ENCODE data around the gene PPP1R12A. TPM values are rescaled to one million over a fixed set of nuclear protein-coding genes. Genes with fewer than 3 reads are reported as not detected.

PPP1R12A gene
- total and polyA plus RNA-seq, 9 of the 15 experiments (the other 6 are each of a cell fraction or from before 2014, with no cell fraction given), result 26.4 to 119 (median 53.3) TPM

- Histone ChIP-seq H3K36me3 (ENCODE audit: control insufficient read depth, insufficient read depth, low read length) (peaks cover 57% of the 10 kb centered on the region), H3K9me3 (replicated peaks; ENCODE audit: control insufficient read depth, insufficient read depth, low read depth, low read length) (no peaks in the 10 kb centered on the region), H3K9me1 (ENCODE audit: control insufficient read depth, insufficient read depth, low read length) (no peaks in the 10 kb centered on the region), H4K20me1 (replicated peaks; ENCODE audit: control insufficient read depth, insufficient read depth, low read length) (no peaks in the 10 kb centered on the region), H3K27me3 (ENCODE audit: control insufficient read depth in 2 of 2, insufficient read depth in 2 of 2, low read length in 2 of 2) (no peaks in the 10 kb centered on the region), H3K4me2 (ENCODE audit: insufficient read depth, low read length) (no peak overlapping the region), H3K4me1 (replicated peaks in 1 of 2; ENCODE audit: control insufficient read depth in 2 of 2, insufficient read depth in 2 of 2, low read length in 2 of 2) (no peaks in the 10 kb centered on the region), H2AFZ (ENCODE audit: low read depth, low read length) (no peak overlapping the region), H3K27ac (ENCODE audit: extremely low read depth, low read depth, low read length) (no peak overlapping the region), H3K9ac (ENCODE audit: insufficient read depth in 1 of 2, low read depth in 2 of 2, low read length in 2 of 2) (no peak overlapping the region), H3K79me2 (ENCODE audit: control insufficient read depth, insufficient read depth, low read length) (peaks cover 17% of the 10 kb centered on the region), H3K4me3 (no peak overlapping the region)
- intact Hi-C loops (cut with micrococcal nuclease) (no loop called here), in situ Hi-C loops (cut with MboI) (no loop called here)
- CTCF ChIA-PET (ENCODE audit: low intra/inter-chr PET ratio), result no interaction called here
- POLR2A ChIA-PET, result no interaction called here
- ATAC-seq (peak; percentile 47; the same call in 2 of the 3 replicates), DNase-seq (ENCODE audit: extremely low read depth in 1 of 4, low spot score in 3 of 4) (no peak), FAIRE-seq (no peak)
- no peak for TF ChIP-seq ZBED1 (IDR thresholded peaks at IDR 0.05)
- no peak for TF ChIP-seq CHD4 (IDR thresholded peaks at IDR 0.05; ENCODE audit: insufficient read depth, insufficient replicate concordance, low read depth, low read length, poor library complexity, severe bottlenecking)
- TF ChIP-seq E2F3 (CRISPR knock-in tag; IDR thresholded peaks at IDR 0.05), result no peak
- no TSS peak for BruUV-seq (replicated peaks)
Observed at GRCh38 chr12:79822475-79822874, 112.4 kb downstream of the PPP1R12A start.

DNA sequence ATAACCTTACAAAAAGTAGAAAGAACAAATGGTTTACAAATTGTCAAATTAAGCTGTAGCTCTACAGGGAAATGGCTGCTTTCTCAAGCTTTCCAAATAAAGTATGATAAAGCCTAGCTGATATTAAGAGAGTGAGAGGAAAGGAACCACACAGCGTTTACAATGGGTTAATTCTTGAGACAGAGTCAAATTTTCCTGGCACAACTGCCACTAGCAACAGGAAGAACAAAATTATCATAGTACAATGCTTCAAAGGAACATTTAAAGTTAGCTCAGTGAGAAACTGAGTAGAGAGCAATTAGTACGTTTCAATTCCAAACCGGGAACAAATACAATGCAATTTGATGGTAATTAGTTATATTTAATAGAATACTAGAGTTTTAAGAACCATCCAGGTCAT is 116.0 kb downstream of the PPP1R12A start:
- Histone ChIP-seq H3K27ac (ENCODE audit: extremely low read depth, low read depth, low read length) (no peak overlapping the region), H3K27me3 (ENCODE audit: control insufficient read depth in 2 of 2, insufficient read depth in 2 of 2, low read length in 2 of 2) (no peaks in the 10 kb centered on the region), H3K79me2 (ENCODE audit: control insufficient read depth, insufficient read depth, low read length) (no peaks in the 10 kb centered on the region), H3K4me1 (replicated peaks in 1 of 2; ENCODE audit: control insufficient read depth in 2 of 2, insufficient read depth in 2 of 2, low read length in 2 of 2) (no peaks in the 10 kb centered on the region), H4K20me1 (replicated peaks; ENCODE audit: control insufficient read depth, insufficient read depth, low read length) (no peaks in the 10 kb centered on the region), H3K9ac (ENCODE audit: insufficient read depth in 1 of 2, low read depth in 2 of 2, low read length in 2 of 2) (no peak overlapping the region), H3K4me3 (no peak overlapping the region), H3K4me2 (ENCODE audit: insufficient read depth, low read length) (no peak overlapping the region), H2AFZ (ENCODE audit: low read depth, low read length) (no peak overlapping the region), H3K36me3 (ENCODE audit: control insufficient read depth, insufficient read depth, low read length) (peaks cover 71% of the 10 kb centered on the region), H3K9me3 (replicated peaks; ENCODE audit: control insufficient read depth, insufficient read depth, low read depth, low read length) (no peaks in the 10 kb centered on the region), H3K9me1 (ENCODE audit: control insufficient read depth, insufficient read depth, low read length) (no peaks in the 10 kb centered on the region)
- FAIRE-seq, result no peak
- no peak for DNase-seq (ENCODE audit: extremely low read depth in 1 of 4, low spot score in 3 of 4)
- intact Hi-C loops (cut with micrococcal nuclease) (no loop called here), in situ Hi-C loops (cut with MboI) (no loop called here)
- ChIA-PET POLR2A (no interaction called here), CTCF (ENCODE audit: low intra/inter-chr PET ratio) (no interaction called here)
- ATAC-seq, result no peak
- no TSS peak for BruUV-seq (replicated peaks)
- WGBS (ENCODE audit: insufficient coverage, low coverage, missing lambda C conversion rate), result 80% methylated on average over 3 of the region's 3 CpGs
- TF ChIP-seq SIN3A (IDR thresholded peaks at IDR 0.05; ENCODE audit: borderline replicate concordance in 2 of 2, control insufficient read depth in 1 of 2, low read depth in 2 of 2, low read length in 2 of 2) (no peak), KLF1 (tag; IDR thresholded peaks at IDR 0.05) (no peak), ZNF316 (IDR thresholded peaks at IDR 0.05) (no peak), GATAD2B (IDR thresholded peaks at IDR 0.05; ENCODE audit: borderline replicate concordance) (no peak), NCOA6 (IDR thresholded peaks at IDR 0.05) (no peak)
- TF ChIP-seq, protein P1, sequence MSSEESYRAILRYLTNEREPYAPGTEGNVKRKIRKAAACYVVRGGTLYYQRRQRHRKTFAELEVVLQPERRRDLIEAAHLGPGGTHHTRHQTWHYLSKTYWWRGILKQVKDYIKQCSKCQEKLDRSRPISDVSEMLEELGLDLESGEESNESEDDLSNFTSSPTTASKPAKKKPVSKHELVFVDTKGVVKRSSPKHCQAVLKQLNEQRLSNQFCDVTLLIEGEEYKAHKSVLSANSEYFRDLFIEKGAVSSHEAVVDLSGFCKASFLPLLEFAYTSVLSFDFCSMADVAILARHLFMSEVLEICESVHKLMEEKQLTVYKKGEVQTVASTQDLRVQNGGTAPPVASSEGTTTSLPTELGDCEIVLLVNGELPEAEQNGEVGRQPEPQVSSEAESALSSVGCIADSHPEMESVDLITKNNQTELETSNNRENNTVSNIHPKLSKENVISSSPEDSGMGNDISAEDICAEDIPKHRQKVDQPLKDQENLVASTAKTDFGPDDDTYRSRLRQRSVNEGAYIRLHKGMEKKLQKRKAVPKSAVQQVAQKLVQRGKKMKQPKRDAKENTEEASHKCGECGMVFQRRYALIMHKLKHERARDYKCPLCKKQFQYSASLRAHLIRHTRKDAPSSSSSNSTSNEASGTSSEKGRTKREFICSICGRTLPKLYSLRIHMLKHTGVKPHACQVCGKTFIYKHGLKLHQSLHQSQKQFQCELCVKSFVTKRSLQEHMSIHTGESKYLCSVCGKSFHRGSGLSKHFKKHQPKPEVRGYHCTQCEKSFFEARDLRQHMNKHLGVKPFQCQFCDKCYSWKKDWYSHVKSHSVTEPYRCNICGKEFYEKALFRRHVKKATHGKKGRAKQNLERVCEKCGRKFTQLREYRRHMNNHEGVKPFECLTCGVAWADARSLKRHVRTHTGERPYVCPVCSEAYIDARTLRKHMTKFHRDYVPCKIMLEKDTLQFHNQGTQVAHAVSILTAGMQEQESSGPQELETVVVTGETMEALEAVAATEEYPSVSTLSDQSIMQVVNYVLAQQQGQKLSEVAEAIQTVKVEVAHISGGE (CRISPR knock-in tag; IDR thresholded peaks at IDR 0.05), result no peak
- TF ChIP-seq, protein P2, sequence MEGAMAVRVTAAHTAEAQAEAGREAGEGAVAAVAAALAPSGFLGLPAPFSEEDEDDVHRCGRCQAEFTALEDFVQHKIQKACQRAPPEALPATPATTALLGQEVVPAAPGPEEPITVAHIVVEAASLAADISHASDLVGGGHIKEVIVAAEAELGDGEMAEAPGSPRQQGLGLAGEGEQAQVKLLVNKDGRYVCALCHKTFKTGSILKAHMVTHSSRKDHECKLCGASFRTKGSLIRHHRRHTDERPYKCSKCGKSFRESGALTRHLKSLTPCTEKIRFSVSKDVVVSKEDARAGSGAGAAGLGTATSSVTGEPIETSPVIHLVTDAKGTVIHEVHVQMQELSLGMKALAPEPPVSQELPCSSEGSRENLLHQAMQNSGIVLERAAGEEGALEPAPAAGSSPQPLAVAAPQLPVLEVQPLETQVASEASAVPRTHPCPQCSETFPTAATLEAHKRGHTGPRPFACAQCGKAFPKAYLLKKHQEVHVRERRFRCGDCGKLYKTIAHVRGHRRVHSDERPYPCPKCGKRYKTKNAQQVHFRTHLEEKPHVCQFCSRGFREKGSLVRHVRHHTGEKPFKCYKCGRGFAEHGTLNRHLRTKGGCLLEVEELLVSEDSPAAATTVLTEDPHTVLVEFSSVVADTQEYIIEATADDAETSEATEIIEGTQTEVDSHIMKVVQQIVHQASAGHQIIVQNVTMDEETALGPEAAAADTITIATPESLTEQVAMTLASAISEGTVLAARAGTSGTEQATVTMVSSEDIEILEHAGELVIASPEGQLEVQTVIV (CRISPR knock-in tag; IDR thresholded peaks at IDR 0.05; ENCODE audit: borderline replicate concordance), result no peak

All from K562 (cell line).